DND-41 (cell line): Measurements from ENCODE around the gene RBMS1.

ENCODE experiments used
- EZH2 ChIP-seq: IDR thresholded peaks from 3 replicates; pipeline ENCODE4 v1.6.1; 2012; ENCODE audit warnings: borderline replicate concordance, low read depth, mild to moderate bottlenecking, moderate library complexity, low read length, inconsistent platforms; ENCODE audit not compliant: severe bottlenecking
- TF ChIP-seq, protein P1 (sequence below): IDR thresholded peaks from 2 replicates; pipeline ENCODE4 v1.5.1; 2012; ENCODE audit warnings: borderline replicate concordance, low read length, moderate library complexity, mild to moderate bottlenecking; ENCODE audit not compliant: poor library complexity, severe bottlenecking; ENCODE audit errors: extremely low read depth

DNA sequence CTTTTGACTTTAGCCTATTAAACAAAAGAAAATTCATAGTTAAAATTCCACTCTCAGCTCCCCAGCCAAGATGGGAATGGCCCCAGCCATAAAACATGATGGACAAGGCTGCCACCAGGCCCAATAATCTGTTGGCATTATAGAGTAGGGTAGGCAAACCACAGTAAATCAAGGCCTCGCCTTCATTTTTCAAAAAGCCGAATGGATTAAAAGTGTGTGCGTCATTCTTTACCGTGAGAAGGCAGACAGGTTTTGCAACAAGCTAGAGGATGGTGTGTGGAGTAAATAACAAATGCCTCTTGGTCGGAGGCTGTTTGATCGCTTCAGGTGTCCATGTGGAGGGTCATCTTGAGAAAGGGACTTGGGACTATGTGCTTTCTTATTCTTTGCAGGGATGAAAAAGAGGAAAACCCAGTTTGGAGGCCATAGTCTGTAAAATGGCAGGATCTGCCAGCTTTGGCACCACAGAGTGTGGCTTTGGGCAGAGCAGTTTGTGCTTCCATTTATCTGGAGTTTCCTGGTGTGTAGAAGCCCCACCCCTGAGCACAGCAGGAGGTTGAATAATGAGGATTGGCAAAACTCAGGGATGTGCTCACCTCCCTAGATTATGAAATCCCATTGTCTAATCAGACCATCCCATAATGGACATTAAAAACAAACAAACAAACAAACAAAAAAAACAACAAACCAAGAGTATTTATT, 236.4 kb downstream of the RBMS1 start:
- TF ChIP-seq, protein P1, sequence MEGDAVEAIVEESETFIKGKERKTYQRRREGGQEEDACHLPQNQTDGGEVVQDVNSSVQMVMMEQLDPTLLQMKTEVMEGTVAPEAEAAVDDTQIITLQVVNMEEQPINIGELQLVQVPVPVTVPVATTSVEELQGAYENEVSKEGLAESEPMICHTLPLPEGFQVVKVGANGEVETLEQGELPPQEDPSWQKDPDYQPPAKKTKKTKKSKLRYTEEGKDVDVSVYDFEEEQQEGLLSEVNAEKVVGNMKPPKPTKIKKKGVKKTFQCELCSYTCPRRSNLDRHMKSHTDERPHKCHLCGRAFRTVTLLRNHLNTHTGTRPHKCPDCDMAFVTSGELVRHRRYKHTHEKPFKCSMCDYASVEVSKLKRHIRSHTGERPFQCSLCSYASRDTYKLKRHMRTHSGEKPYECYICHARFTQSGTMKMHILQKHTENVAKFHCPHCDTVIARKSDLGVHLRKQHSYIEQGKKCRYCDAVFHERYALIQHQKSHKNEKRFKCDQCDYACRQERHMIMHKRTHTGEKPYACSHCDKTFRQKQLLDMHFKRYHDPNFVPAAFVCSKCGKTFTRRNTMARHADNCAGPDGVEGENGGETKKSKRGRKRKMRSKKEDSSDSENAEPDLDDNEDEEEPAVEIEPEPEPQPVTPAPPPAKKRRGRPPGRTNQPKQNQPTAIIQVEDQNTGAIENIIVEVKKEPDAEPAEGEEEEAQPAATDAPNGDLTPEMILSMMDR = no peak
- no peak for TF ChIP-seq EZH2
